Esophagus squamous epithelium (tissue), 5 donors: ENCODE results near the gene TMIE. TPM values are rescaled to one million over a fixed set of nuclear protein-coding genes. Genes with fewer than 3 reads are reported as not detected.

ENCODE experiments used
- DNase-seq: peaks from one replicate; lab custom pipeline; 2025; lab: John Stamatoyannopoulos, UW
- H3K27ac ChIP-seq, 4 donors: fragments of 200-600 bp; sonication (generic); one replicate each; pipeline ENCODE4 v1.5.1; 2016 to 2019; ENCODE audit warnings: mild to moderate bottlenecking in 1 of 4
- H3K27me3 ChIP-seq, 4 donors: fragments of 200-600 bp; sonication (generic); 1 replicate in 3 of 4; 2 replicates in 1 of 4; pipeline versions ENCODE4 v1.5.1 to v1.6.0; 2017 to 2021; ENCODE audit warnings: antibody characterized with exemption in 1 of 4
- H3K36me3 ChIP-seq, 3 donors: fragments of 200-600 bp; sonication (generic); one replicate each; pipeline ENCODE4 v1.5.1; 2016 to 2019
- H3K4me1 ChIP-seq, 3 donors: fragments of 200-600 bp; sonication (generic); one replicate each; pipeline ENCODE4 v1.5.1; 2017 to 2019
- H3K4me3 ChIP-seq, 4 donors: fragments of 200-600 bp; sonication (generic); 1 replicate in 3 of 4; 2 replicates in 1 of 4; pipeline ENCODE4 v1.5.1; 2016 to 2019; ENCODE audit warnings: mild to moderate bottlenecking in 2 of 4, moderate library complexity in 1 of 4
- H3K9me3 ChIP-seq, 3 donors: fragments of 200-600 bp; sonication (generic); one replicate each; pipeline ENCODE4 v1.5.1; 2016 to 2019
- POLR2A ChIP-seq, 4 donors: fragments of 450-650 bp; IDR thresholded peaks; one replicate each; pipeline ENCODE4 v1.6.1; 2017; ENCODE audit warnings: antibody characterized with exemption in 4 of 4, mild to moderate bottlenecking in 4 of 4, moderate library complexity in 3 of 4
- WGBS, 2 donors: methylation state at CpG; one replicate each; pipeline ENCODE4 v1.1.5; 2018; 5-methylcytosine and 5-hydroxymethylcytosine counted together
- intact Hi-C: fragments of 100-400 bp; cut with DNase I; formaldehyde crosslinking; loops from one replicate; pipeline ENCODE4 v1.15.0; 2022
- total RNA-seq, 4 donors: library from RNA; depleted of rRNA; stranded (reverse); fragments of >200 nt; gene quantifications; one replicate each; pipeline ENCODE4 v1.1.0, GENCODE V29; 2016
- TF ChIP-seq, protein P1 (sequence below), 6 experiments: fragments of 450-650 bp in 4 of 6; fragments of 200-600 bp in 2 of 6; sonication (generic) in 2 of 6; IDR thresholded peaks; one replicate each; pipeline ENCODE4 v1.5.1; 2016 to 2019; ENCODE audit warnings: antibody characterized with exemption in 6 of 6, mild to moderate bottlenecking in 4 of 6, moderate library complexity in 4 of 6
- donor health status: DM: yes; HTN: yes; CAD: no.

TMIE gene
- total RNA-seq, 4 donors from 2014 or later = 0.18 to 1.1 (median 0.61) TPM

DNA sequence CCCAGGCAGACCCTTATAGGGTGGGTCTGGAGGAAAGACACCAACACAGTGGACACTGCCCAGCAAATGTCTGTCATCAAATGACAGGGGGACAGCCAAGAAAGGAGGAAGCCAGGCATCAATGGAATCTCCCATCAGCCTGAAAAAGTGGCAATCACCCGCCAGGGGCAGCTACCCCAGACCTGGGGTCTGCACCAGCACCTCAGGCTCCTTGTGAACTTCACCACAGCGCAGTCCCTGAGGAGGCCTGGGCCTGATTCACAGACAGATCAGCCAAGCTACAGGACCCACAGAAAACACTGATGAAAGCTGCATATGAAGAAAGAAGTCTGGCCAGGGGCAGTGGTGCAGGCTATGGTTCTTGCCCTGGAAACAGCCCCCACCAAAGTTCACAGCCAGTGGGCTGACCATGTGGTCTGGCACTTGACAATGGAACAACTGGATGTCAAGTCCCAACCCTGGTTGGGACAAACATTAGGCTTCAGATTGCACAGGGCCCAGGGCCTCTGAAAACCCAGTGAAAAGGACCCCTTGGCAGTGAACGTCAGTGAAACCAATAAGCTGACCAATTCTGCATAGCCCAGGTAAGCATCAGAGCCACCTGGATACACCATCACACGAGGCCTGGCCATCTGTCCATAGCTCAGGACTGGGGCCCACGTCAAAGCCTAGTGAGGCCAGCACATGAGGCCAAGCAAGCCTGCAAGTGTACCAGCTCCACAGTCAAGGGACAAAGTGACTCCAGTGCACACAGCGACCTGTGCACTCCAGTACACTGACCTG, 36.8 kb upstream of the TMIE start:
- TF ChIP-seq POLR2A (IDR thresholded peaks at IDR 0.05) = no peak
- TF ChIP-seq, protein P1, sequence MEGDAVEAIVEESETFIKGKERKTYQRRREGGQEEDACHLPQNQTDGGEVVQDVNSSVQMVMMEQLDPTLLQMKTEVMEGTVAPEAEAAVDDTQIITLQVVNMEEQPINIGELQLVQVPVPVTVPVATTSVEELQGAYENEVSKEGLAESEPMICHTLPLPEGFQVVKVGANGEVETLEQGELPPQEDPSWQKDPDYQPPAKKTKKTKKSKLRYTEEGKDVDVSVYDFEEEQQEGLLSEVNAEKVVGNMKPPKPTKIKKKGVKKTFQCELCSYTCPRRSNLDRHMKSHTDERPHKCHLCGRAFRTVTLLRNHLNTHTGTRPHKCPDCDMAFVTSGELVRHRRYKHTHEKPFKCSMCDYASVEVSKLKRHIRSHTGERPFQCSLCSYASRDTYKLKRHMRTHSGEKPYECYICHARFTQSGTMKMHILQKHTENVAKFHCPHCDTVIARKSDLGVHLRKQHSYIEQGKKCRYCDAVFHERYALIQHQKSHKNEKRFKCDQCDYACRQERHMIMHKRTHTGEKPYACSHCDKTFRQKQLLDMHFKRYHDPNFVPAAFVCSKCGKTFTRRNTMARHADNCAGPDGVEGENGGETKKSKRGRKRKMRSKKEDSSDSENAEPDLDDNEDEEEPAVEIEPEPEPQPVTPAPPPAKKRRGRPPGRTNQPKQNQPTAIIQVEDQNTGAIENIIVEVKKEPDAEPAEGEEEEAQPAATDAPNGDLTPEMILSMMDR (IDR thresholded peaks at IDR 0.05) = no peak
- Histone ChIP-seq H3K27ac (no peak overlapping the region), H3K27me3 (no peaks in the 10 kb centered on the region), H3K4me3 (no peak overlapping the region), H3K9me3 (no peaks in the 10 kb centered on the region), H3K4me1 (peaks cover 16 to 54% (median 21%) of the 10 kb centered on the region in 3 donors), H3K36me3 (no peaks in the 10 kb centered on the region)
- DNase-seq = no peak
- intact Hi-C loops = no loop called here
- WGBS, 2 donors = 87 to 92% methylated on average over 4 to 5 of the region's 6 CpGs

GRCh38 chr3:46664971-46665762, 36.0 kb upstream of the TMIE start:
- Histone ChIP-seq H3K36me3 (peaks cover 0 to 3% (median 0%) of the 10 kb centered on the region in 3 donors), H3K27me3 (no peaks in the 10 kb centered on the region), H3K9me3 (no peaks in the 10 kb centered on the region), H3K4me1 (peaks cover 13 to 46% (median 20%) of the 10 kb centered on the region in 3 donors), H3K27ac (no peak overlapping the region), H3K4me3 (no peak overlapping the region)
- no peak for TF ChIP-seq POLR2A (IDR thresholded peaks at IDR 0.05)
- TF ChIP-seq, protein P1 (IDR thresholded peaks at IDR 0.05) = no peak
- 70 to 79% methylated on average over 21 to 22 of the region's 23 CpGs for WGBS, 2 donors
- DNase-seq = no peak
- intact Hi-C loops = no loop called here

- Histone ChIP-seq H3K27me3 (no peaks in the 10 kb centered on the region), H3K9me3 (no peaks in the 10 kb centered on the region), H3K4me1 (peaks cover 5 to 39% (median 13%) of the 10 kb centered on the region in 3 donors), H3K36me3 (peaks cover 0 to 10% (median 0%) of the 10 kb centered on the region in 3 donors), H3K27ac (no peak overlapping the region), H3K4me3 (no peak overlapping the region)
- DNase-seq = no peak
- intact Hi-C loops = no loop called here
- 79 to 82% methylated on average over 7 of the region's 9 CpGs for WGBS, 2 donors
- TF ChIP-seq, protein P1 (IDR thresholded peaks at IDR 0.05) = no peak
- no peak for TF ChIP-seq POLR2A (IDR thresholded peaks at IDR 0.05)
Observed at GRCh38 chr3:46665763-46666452, 35.3 kb upstream of the TMIE start.

- Histone ChIP-seq H3K27me3 (no peaks in the 10 kb centered on the region), H3K9me3 (no peaks in the 10 kb centered on the region), H3K36me3 (peaks cover 0 to 15% (median 0%) of the 10 kb centered on the region in 3 donors), H3K27ac (no peak overlapping the region), H3K4me3 (no peak overlapping the region), H3K4me1 (peaks cover 0 to 34% (median 10%) of the 10 kb centered on the region in 3 donors)
- intact Hi-C loops = no loop called here
- DNase-seq = no peak
- TF ChIP-seq POLR2A (IDR thresholded peaks at IDR 0.05) = no peak
- TF ChIP-seq, protein P1 (IDR thresholded peaks at IDR 0.05) = no peak
- 20 to 38% methylated on average over 4 of the region's 7 CpGs for WGBS, 2 donors
Observed at GRCh38 chr3:46666453-46666845, 34.7 kb upstream of the TMIE start.
